LoVo (cell line): ENCODE data around the gene SLC12A9.

Experiments used
- DNase-seq: peaks from one replicate; pipeline ENCODE4 v3.0.0-alpha.2; 2016; ENCODE audit warnings: low spot score

Gene SLC12A9

DNA sequence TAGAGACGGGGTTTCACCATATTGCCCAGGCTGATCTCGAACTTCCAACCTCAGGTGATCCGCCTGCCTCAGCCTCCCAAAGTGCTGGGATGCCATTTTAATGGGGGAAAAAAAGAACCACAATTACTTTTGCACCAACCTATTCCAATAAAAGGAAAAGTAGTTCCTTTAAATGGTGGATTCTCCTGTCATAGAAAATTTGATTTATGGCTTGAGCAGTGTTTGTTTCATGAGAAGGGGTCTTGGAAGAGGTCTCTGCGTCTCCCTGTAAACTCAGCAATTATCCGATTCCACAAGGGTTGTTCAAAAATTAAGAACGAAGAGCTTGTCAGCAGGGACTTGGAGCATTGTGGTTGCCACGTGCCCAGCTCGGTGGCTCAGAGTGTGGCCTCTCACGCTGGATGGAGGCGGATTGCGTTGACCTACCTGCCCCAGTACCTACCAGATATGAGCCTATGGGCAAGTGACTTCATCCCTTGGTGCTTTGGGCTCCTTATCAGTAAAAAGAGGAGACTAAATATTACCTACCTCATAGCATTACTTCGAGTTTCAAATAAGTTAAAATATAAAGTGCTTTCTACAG lies 11.8 kb downstream of the SLC12A9 start:
- DNase-seq: no peak

- peak; percentile 49 for DNase-seq
Observed at GRCh38 chr7:100865372-100865911, 12.9 kb downstream of the SLC12A9 start.

GRCh38 chr7:100865938-100866728 lies 13.6 kb downstream of the SLC12A9 start:
- DNase-seq: peak; percentile 68

DNA sequence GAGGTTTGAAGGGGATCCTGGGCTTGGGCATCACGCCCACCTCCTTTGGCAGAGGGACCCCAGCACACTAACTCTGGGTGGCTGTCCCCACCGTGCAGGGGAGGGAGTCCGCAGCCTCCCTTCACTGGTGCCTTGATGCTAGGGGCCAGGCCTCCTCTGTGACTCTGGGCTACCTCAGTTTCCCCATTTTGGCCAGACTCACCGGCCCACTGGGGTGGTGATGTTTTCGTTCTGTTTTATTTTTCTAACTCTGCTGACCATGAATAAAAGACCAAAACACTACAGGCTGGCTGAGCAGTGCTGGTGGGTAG lies 14.2 kb downstream of the SLC12A9 start:
- DNase-seq: no peak

- DNase-seq: peak; percentile 71
Observed at GRCh38 chr7:100867040-100867775, 14.7 kb downstream of the SLC12A9 start, which contains the start of gene TRIP6. TSS of gene TRIP6 (plus strand) at chr7:100867387. CDS start at chr7:100867498, 111 bp downstream.

- no peak for DNase-seq
Observed at GRCh38 chr7:100867776-100868485, 15.4 kb downstream of the SLC12A9 start.

DNA sequence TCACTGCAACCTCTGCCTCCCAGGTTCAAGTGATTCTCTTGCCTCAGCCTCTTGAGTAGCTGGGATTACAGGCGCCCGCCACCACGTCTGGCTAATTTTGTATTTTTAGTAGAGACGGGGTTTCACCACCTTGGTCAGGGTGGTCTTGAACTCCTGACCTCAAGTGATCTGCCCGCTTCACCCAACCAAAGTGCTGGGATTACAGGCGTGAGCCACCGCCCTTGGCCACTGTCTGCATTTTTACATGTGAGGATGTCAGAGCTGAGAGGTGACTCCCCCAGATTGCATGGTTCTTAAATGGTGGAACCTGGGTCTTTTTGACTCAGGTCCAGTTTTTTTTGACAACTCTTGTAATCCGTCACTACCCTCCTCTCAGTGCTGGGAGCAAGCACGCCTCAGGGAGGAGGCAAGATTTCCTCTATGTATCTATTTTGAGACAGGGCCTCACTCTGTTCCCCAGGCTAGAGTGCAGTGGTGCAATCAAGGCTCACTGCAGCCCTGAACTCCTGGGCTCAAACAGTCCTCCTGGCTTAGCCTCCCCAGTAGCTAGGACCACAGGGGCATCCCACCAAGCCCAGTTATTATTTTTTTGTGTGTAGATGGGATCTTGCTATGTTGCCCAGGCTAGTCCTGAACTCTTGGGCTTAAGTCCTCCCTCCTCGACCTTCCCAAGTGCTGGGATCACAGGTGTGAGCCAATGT lies 21.2 kb downstream of the SLC12A9 start:
- DNase-seq: no peak

DNA sequence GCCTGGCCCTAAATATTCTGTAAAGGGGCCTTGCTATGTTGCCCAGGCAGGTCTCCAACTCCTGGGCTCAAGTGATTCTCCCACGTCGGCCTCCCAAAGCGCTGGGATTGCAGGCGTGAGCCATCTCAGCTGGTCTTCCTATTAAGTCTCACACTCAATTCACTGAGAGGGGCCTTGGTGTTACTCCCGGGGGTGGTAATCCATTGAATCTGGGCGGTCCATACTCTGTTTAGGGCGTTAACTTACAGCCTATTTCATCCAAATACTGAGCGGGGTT lies 21.7 kb downstream of the SLC12A9 start:
- no peak for DNase-seq

- DNase-seq: peak; percentile 100
Observed at GRCh38 chr7:100874577-100875355, 22.3 kb downstream of the SLC12A9 start, which contains the start of gene SRRT. TSS of gene SRRT (plus strand) at chr7:100875103. CDS start at chr7:100875591, 488 bp downstream.

DNA sequence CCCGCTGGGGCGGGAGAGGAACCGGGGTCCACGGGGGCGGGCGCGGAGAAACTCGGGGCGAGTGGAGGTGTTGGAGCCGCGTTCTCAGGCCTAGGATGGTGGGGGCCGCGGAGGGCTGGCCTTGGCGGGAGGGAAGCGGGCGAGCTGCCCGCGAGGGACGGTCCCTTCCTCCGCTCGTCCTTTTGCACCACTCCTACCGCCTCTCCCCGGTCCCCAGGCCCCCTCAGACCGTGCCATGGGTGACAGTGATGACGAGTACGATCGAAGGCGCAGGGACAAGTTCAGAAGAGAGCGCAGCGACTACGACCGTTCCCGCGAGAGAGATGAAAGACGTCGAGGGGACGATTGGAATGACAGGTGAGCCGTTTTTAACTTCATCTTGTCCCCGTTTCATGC lies 22.8 kb downstream of the SLC12A9 start:
- peak; percentile 35 for DNase-seq

DNA sequence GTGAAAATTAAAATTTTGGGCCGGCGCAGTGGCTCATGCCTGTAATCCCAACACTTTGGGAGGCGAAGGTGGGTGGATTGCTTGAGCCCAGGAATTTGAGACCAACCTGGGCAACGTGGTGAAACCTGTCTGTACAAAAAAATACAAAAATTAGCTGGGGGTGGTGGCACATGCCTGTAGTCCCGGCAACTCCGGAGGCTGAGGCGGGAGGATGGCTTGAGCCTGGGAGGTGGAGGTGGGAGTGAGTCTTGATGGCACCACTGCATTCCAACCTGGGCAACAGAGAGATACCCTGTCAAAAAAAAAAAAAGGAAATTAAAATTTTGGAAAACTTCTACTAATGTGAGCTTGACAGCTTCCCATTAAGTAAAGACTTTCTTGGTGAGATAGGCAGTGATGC lies 25.5 kb downstream of the SLC12A9 start:
- DNase-seq: no peak

DNA sequence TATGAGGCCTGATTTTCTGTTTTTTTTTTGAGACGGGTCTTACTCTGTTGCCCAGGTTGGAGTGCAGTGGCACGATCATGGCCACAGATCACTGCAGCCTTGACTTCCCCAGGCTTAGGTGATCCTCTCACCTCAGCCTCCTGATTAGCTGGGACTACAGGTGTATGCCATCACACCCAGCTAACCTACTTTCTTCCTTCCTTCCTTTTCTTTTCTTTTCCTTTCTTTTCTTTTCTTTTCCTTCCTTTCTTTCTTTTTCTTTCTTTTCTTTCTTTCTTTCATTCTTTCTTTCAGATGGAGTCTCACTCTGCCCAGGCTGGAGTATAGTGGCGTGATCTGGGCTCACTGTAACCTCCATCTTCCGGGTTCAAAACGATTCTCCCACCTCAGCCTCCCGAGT lies 26.2 kb downstream of the SLC12A9 start:
- no peak for DNase-seq

DNA sequence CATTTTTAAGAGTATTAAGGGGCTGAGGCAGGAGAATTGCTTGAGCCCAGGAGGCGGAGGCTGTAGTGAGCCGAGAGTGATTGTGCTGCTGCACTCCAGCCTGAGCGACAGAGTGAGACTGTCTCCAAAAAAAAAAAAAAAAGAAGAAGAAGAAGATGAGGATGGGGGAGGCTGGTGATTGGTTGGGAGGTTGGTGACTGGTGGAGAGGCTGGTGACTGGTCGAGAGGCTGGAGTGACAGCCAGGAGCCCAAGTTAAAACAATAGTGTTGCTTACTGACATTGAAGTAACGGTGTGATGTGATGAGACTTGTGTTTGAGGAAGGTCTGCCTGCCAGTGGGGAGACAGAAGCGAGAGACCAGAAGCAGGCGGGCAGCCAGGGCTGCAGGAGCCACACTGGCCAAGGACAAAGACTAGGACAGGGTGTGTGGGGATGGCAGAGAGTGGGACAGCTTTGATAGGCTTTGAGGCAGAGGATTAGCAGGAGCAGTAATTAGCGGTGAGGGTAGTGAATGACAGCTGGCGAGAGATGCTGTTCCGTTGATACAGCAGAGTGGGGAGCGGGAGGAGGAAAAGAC lies 27.3 kb downstream of the SLC12A9 start:
- DNase-seq: no peak

GRCh38 chr7:100880645-100881044 lies 28.1 kb downstream of the SLC12A9 start:
- no peak for DNase-seq

- no peak for DNase-seq
Observed at GRCh38 chr7:100881136-100881535, 28.6 kb downstream of the SLC12A9 start.

- no peak for DNase-seq
Observed at GRCh38 chr7:100882201-100882600, 29.7 kb downstream of the SLC12A9 start.

DNA sequence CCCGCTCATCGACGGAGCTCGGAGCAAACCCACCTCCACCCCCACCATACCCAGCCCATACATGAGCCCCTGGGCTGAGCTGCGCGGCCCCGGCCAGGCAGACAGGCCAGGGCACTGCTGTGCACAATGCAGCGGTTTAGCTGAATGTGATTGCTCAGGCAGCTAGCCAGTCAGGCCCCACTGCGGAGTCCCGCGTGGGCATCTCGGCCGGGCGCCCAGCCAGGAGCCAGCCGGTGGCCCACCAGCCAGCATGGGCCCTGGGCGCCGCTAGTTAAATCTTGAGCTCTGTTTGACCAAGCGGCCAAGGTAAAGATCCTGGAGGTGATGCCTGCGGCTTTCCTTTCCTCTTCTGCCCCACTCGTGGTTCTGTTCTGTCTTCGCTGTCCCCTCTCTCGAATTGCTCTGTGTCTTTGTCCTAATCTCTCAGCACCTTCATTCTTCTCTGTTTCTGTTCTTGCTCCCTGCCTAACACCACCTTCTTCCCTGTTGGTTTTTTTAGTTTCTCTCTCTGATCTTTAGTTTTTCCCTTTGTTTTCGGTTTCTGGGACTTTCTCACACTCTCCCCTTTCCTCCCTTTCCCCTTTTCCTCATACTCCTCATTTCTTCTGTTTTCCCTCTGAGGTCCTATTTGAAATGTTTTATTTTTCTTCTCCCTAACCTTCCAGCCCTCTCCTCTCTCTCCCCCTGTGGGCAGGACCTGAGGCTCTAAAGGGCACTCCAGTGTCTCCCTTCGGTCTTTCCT lies 30.4 kb downstream of the SLC12A9 start:
- DNase-seq: no peak

- no peak for DNase-seq
Observed at GRCh38 chr7:100884736-100885439, 32.4 kb downstream of the SLC12A9 start.

DNA sequence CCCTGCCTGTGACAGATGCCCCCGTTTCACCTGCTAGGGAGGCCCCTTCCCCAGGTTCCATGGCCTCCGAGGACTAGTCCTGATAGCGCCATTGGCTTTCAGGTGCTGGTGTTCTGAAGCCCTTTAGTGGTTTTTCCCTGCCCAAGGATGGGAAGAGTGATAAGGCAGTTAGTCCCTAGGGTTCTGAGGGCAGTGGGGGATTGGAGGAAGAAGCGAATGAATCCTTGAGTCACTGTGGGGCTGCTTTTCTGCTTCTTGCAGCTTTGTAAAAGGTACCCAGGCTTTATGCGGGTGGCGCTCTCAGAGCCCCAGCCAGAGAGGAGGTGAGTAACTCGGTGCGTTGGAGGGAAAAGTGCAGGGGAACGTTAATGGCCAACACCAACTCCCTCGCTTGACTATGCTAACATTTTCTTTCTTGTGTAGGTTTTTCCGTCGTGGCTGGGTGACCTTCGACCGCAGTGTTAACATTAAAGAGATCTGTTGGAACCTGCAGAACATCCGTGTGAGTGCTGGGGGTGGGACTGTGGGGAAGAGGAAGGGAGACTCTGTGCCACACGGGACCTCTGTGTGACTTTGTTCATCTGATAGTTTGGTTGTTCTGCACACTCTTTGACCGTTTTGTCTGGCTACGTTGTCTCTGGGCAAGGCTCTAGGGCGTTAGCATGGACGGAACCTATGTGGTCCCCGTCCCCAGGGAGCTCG lies 33.1 kb downstream of the SLC12A9 start:
- DNase-seq: no peak
